IMR-90 (cell line): ENCODE results near the gene LRRC9.

Source experiments
- BHLHE40 ChIP-seq: fragments of 150-350 bp; IDR thresholded peaks from 2 replicates; pipeline ENCODE4 v1.6.1; 2016; ENCODE audit warnings: mild to moderate bottlenecking, low read depth, low read length
- CEBPB ChIP-seq: IDR thresholded peaks from 2 replicates; pipeline ENCODE4 v1.6.1; 2012; ENCODE audit warnings: low read depth, low read length, improper control_type of control experiment
- CHD1 ChIP-seq: IDR thresholded peaks from 2 replicates; pipeline ENCODE4 v1.6.1; 2012; ENCODE audit warnings: low read depth, low read length, improper control_type of control experiment
- MXI1 ChIP-seq: IDR thresholded peaks from 2 replicates; pipeline ENCODE4 v1.6.1; 2012; ENCODE audit warnings: low read depth, mild to moderate bottlenecking, low read length, moderate library complexity, borderline replicate concordance
- POLR2A ChIP-seq: IDR thresholded peaks from 2 replicates; pipeline ENCODE4 v1.6.1; 2012; ENCODE audit warnings: mild to moderate bottlenecking, low read depth, low read length
- RAD21 ChIP-seq: IDR thresholded peaks from 2 replicates; pipeline ENCODE4 v1.6.1; 2012; ENCODE audit warnings: low read length, improper control_type of control experiment
- RFX5 ChIP-seq: IDR thresholded peaks from 2 replicates; pipeline ENCODE4 v1.8.0; 2012; ENCODE audit warnings: low read depth, mild to moderate bottlenecking, low read length, moderate library complexity
- TF ChIP-seq, protein P1 (sequence below): conservative IDR thresholded peaks from 2 replicates; pipeline ENCODE4 v1.5.1; 2012; ENCODE audit warnings: mild to moderate bottlenecking, low read depth, low read length, improper control_type of control experiment
- TF ChIP-seq, protein P2 (sequence below): fragments of 150-350 bp; IDR thresholded peaks from 2 replicates; pipeline ENCODE4 v1.6.1; 2017; ENCODE audit warnings: mild to moderate bottlenecking, antibody characterized with exemption, low read length, low read depth

GRCh38 chr14:59904184-59904583, 15.8 kb upstream of the LRRC9 start:
- TF ChIP-seq, protein P1, sequence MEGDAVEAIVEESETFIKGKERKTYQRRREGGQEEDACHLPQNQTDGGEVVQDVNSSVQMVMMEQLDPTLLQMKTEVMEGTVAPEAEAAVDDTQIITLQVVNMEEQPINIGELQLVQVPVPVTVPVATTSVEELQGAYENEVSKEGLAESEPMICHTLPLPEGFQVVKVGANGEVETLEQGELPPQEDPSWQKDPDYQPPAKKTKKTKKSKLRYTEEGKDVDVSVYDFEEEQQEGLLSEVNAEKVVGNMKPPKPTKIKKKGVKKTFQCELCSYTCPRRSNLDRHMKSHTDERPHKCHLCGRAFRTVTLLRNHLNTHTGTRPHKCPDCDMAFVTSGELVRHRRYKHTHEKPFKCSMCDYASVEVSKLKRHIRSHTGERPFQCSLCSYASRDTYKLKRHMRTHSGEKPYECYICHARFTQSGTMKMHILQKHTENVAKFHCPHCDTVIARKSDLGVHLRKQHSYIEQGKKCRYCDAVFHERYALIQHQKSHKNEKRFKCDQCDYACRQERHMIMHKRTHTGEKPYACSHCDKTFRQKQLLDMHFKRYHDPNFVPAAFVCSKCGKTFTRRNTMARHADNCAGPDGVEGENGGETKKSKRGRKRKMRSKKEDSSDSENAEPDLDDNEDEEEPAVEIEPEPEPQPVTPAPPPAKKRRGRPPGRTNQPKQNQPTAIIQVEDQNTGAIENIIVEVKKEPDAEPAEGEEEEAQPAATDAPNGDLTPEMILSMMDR: no peak
- no peak for TF ChIP-seq POLR2A
- TF ChIP-seq CEBPB: no peak
- no peak for TF ChIP-seq RAD21
- no peak for TF ChIP-seq RFX5
- TF ChIP-seq MXI1: no peak
- TF ChIP-seq, protein P2, sequence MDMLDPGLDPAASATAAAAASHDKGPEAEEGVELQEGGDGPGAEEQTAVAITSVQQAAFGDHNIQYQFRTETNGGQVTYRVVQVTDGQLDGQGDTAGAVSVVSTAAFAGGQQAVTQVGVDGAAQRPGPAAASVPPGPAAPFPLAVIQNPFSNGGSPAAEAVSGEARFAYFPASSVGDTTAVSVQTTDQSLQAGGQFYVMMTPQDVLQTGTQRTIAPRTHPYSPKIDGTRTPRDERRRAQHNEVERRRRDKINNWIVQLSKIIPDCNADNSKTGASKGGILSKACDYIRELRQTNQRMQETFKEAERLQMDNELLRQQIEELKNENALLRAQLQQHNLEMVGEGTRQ: no peak
- TF ChIP-seq BHLHE40: no peak
- no peak for TF ChIP-seq CHD1
